AG04450 (cell line): ENCODE measurements around the gene PLIN1. TPM values are rescaled to one million over a fixed set of nuclear protein-coding genes. Genes with fewer than 3 reads are reported as not detected.

Experiments
- CTCF ChIA-PET: fragments of 300-600, 350-600 bp; formaldehyde crosslinking; extraction: SDS; loops from one replicate; lab custom pipeline; 2022; ENCODE audit warnings: antibody characterized with exemption, inconsistent platforms; lab: Charles Lee
- POLR2A ChIA-PET: fragments of 350-600 bp; formaldehyde crosslinking; extraction: SDS; loops from one replicate; lab custom pipeline; 2021; ENCODE audit warnings: antibody characterized with exemption, inconsistent platforms; lab: Yijun Ruan, JAX
- DNase-seq: peaks from one replicate; pipeline ENCODE4 v3.0.0-alpha.2; 2011; ENCODE audit warnings: low read depth, low spot score
- H3K27ac ChIP-seq: one replicate; pipeline ENCODE4 v1.5.1; 2012; ENCODE audit warnings: low read depth, low read length, control low read depth
- H3K27me3 ChIP-seq: one replicate; pipeline ENCODE4 v1.6.0; 2012; ENCODE audit warnings: low read length; ENCODE audit not compliant: control insufficient read depth, insufficient read depth
- H3K4me3 ChIP-seq: 2 replicates; pipeline ENCODE4 v1.5.1; 2011; ENCODE audit warnings: mild to moderate bottlenecking, low read depth, low read length, control low read depth
- H3K9me3 ChIP-seq: 2 replicates; pipeline ENCODE4 v1.5.1; 2012; ENCODE audit warnings: low read length; ENCODE audit not compliant: control insufficient read depth, insufficient read depth
- CTCF ChIP-seq: IDR thresholded peaks from 2 replicates; pipeline ENCODE4 v1.5.1; 2011; ENCODE audit warnings: low read depth, low read length, control low read depth, inconsistent platforms
- polyA plus RNA-seq: library from polyadenylated mRNA; depleted of rRNA; stranded (reverse); fragments of >200 nt; gene quantifications from 2 replicates; pipeline ENCODE4 v1.2.3, GENCODE V29; 2011; rRNA removed
- small RNA-seq: library from RNA; depleted of rRNA; stranded (forward); fragments of <200 nt; gene quantifications from one replicate; pipeline ENCODE3, GENCODE V24; 2012; ENCODE audit warnings: low read depth; ENCODE audit not compliant: insufficient read length

The PLIN1 gene
- polyA plus RNA-seq, 1 experiment, result 0.05 TPM

DNA sequence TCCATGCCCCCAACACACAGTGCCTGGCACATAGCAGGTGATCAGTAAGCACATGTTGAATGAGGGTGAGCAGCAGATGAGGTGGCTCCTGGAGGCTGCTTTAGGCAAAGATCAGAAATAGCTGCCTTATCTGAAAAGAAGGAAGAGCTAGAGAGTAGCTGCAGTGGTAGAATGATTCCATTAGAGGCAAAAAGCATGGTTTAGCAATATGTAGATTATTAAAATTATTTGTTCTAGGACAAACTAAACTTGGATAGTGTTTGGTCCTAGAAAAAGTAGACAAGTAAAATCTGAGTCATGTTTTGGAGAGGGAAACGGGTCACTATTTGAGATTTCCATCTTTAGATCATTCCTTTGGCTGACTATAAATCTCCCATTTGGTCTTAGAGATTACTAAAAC lies 56.0 kb downstream of the PLIN1 start:
- Histone ChIP-seq H3K4me3 (no peak overlapping the region), H3K27ac (no peak overlapping the region), H3K27me3 (no peaks in the 10 kb centered on the region), H3K9me3 (no peaks in the 10 kb centered on the region)
- CTCF ChIA-PET, result interaction anchor here (1.4 kb wide), 1 partner anchor 23 kb away, joined by 4 read pairs; no protein-coding TSS in a partner anchor
- no peak for TF ChIP-seq CTCF
- POLR2A ChIA-PET, result no interaction called here
- DNase-seq, result no peak

- Histone ChIP-seq H3K4me3 (no peak overlapping the region), H3K9me3 (no peaks in the 10 kb centered on the region), H3K27me3 (no peaks in the 10 kb centered on the region), H3K27ac (no peak overlapping the region)
- no peak for DNase-seq
- POLR2A ChIA-PET, result no interaction called here
- CTCF ChIA-PET, result no interaction called here
- no peak for TF ChIP-seq CTCF
Measured at GRCh38 chr15:89621547-89621946, 57.6 kb downstream of the PLIN1 start.

DNA sequence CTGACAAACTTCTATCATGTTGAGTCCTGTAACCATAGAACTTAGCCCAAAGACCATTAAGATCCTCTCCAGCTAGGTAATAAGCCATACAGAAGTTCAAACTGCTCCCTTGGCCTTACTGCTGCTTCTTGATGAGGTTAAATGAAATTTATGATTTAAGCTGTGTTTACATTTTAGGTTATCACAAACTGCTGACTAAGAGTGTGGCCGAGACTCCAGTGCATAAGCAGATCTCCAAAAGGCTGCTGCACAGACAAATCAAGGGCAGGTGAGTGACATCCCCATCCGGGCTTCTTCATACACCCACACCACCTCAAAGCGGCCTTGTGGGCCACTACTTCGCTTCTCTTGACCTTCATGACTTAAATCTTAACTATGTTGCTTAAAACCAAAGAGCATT lies 62.9 kb downstream of the PLIN1 start:
- H3K27ac ChIP-seq, result no peak overlapping the region
- no peaks in the 10 kb centered on the region for H3K27me3 ChIP-seq
- H3K9me3 ChIP-seq, result no peaks in the 10 kb centered on the region
- H3K4me3 ChIP-seq, result no peak overlapping the region
- ChIA-PET POLR2A (no interaction called here), CTCF (no interaction called here)
- no peak for DNase-seq
- no peak for TF ChIP-seq CTCF

DNA sequence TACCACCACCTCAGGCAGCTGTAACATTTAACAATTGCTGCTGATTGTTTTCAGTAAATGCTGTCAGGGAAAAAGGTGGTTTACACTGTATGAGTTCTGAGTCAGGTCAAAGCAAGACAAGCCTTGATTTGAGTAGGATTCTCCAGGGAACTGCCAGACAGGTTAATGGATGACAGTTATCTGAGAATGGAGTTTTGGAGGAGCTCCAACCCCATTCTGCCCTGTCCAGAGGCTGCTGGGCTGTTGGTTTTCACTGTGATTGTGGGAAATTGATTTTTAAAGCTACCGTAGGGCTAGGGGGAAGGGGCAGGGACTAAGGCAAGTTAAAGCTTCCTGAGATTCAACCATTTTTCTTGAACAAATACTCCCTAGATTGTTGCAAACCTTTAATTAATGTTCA lies 64.0 kb downstream of the PLIN1 start:
- POLR2A ChIA-PET, result no interaction called here
- no peak for DNase-seq

More for the DNA sequence above, 64.0 kb downstream of the PLIN1 start:
- CTCF ChIA-PET, result no interaction called here
- TF ChIP-seq CTCF, result no peak
- no peaks in the 10 kb centered on the region for H3K9me3 ChIP-seq
- H3K27me3 ChIP-seq, result no peaks in the 10 kb centered on the region
- H3K27ac ChIP-seq, result no peak overlapping the region
- H3K4me3 ChIP-seq, result no peak overlapping the region

Small RNAs within 50 kb of the gene (small RNA-seq; reads per million reads assigned to genes)
- gene RNU6-132P, result not detected

Other genes starting within 250 kb of the PLIN1 start
- not detected in 2 replicates for gene RHCG, start 182.8 kb downstream of the PLIN1 start, polyA plus RNA-seq
- gene TICRR, start 103.9 kb downstream of the PLIN1 start, polyA plus RNA-seq, result 1.1 and 1.3 TPM in 2 replicates
- 4.5 and 4.8 TPM in 2 replicates for gene KIF7, start 23.9 kb downstream of the PLIN1 start, polyA plus RNA-seq
- 7.3 and 7.5 TPM in 2 replicates for gene PEX11A, start 11.4 kb upstream of the PLIN1 start, polyA plus RNA-seq
- gene WDR93, start 11.4 kb upstream of the PLIN1 start, polyA plus RNA-seq, result 0.05 TPM in 2 replicates
- 0.17 and 0.30 TPM in 2 replicates for gene MESP1, start 71.9 kb upstream of the PLIN1 start, polyA plus RNA-seq
- gene MESP2, start 97.0 kb upstream of the PLIN1 start, polyA plus RNA-seq, result 0.20 and 0.22 TPM in 2 replicates
- gene ANPEP, start 135.5 kb upstream of the PLIN1 start, polyA plus RNA-seq, result 49.7 and 72.9 TPM in 2 replicates
- gene AP3S2, start 214.6 kb upstream of the PLIN1 start, polyA plus RNA-seq, result 35.5 and 54.8 TPM in 2 replicates
- gene ARPIN, start 233.6 kb upstream of the PLIN1 start, polyA plus RNA-seq, result 11.1 and 11.8 TPM in 2 replicates